Mesenteric fat pad (tissue), 1 donor: ENCODE measurements around the gene TBX2. TPM values are rescaled to one million over a fixed set of nuclear protein-coding genes. Genes with fewer than 3 reads are reported as not detected.
"Not testable (repeated sequence)": the region's sequence is repeated elsewhere in the genome, so short reads cannot be mapped to it uniquely, and the experiment has no call there.

Source experiments
- DNase-seq: peaks from one replicate; pipeline ENCODE4 v3.0.0-alpha.2; 2020; ENCODE audit warnings: low spot score
- long read RNA-seq: library from polyadenylated mRNA; unstranded; transcript quantifications from one replicate; pipeline ENCODE4 v2.0.0, GENCODE V29; 2020
- total RNA-seq: library from RNA; stranded (reverse); fragmentation: NEBNext Ultra II Directional; extraction: Animal tissue kit (Norgen Biotek cat#: 25700); gene quantifications from one replicate; pipeline ENCODE4 v1.2.1, GENCODE V29; 2021
- donor health status: DM: yes; HTN: yes; CAD: no.

TBX2 gene
- total RNA-seq = 16.1 TPM
- long read RNA-seq, partial matches to known transcripts = 2 of 5 reads
- long read RNA-seq, other reads (novel, unspliced or antisense) = 3 of 5 reads

- no peak for DNase-seq
These were observed at the start of gene TBX2 for GRCh38 chr17:61399131-61400065. Gene TBX2, plus strand, starts transcription at chr17:61399843. Its CDS starts 334 bp downstream, at chr17:61400177.

DNA sequence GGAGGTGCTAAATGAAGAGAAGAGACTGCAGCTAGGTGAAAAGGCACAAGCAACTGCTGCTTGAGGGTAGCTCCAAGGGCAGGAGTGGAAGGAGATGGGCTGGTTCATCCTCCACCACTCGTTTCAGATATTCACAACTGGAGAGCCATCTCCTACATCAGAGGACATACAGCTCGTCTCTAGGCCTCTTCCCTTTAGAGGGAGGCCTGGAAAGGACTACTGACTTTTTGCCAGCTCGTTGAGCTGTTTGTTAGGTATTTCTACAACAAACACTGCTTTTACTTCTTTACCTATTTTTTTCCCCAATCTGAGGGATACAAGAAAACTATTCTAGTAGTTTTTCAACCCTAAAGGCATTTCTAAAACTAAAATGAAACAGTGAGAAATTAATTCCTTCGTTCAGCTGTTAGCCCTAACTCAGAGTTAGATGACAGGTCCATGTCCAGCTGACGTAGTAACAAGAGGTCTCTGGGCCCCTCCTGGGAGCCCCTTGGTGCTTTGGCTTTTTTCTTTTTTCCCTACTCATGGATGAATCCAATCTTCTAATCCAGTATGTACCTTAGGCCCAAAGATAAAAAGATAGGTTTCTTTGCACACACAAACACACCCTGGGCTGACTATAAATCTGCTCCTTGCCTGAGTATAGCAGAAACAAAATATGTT, 47.8 kb upstream of the TBX2 start:
- no peak for DNase-seq

DNA sequence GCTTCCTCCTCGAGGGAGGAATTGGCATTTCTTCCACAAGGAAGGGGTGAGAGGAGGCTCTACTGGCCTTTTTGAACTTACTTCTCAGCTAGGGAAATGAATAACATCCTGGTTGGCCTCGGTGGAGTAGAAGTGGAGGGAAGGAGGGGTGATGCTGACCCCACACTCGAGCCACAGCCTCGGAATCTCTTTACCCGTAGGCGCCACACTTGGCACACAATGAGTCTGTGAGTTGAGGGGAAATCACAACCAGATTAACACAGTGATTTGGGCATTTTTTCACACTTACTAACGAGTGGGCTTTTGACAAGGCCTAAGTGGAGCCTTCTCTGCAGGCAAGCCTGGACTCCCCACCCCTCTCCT, 47.3 kb upstream of the TBX2 start:
- no peak for DNase-seq

GRCh38 chr17:61352781-61353491, 46.7 kb upstream of the TBX2 start:
- DNase-seq = no peak

DNA sequence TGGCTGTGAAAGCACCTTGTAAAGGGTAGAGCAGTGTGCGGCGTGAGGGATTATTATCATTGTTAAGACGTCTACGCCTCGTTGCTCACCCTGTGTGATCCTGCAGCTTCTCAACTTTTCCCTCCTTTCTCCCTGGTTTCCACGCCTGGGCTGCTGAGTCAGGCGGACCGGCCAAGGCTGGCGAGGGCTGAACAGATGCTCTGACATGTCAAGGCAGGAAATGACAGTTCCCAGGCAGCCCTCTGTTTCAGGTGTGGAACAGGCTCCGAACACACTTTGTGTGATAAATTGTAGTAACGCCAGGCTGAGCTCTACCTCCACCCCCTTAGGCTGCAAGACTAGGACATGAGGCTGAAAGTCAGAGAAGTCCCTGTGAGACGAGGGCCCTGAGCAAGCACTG, 46.0 kb upstream of the TBX2 start:
- no peak for DNase-seq

DNA sequence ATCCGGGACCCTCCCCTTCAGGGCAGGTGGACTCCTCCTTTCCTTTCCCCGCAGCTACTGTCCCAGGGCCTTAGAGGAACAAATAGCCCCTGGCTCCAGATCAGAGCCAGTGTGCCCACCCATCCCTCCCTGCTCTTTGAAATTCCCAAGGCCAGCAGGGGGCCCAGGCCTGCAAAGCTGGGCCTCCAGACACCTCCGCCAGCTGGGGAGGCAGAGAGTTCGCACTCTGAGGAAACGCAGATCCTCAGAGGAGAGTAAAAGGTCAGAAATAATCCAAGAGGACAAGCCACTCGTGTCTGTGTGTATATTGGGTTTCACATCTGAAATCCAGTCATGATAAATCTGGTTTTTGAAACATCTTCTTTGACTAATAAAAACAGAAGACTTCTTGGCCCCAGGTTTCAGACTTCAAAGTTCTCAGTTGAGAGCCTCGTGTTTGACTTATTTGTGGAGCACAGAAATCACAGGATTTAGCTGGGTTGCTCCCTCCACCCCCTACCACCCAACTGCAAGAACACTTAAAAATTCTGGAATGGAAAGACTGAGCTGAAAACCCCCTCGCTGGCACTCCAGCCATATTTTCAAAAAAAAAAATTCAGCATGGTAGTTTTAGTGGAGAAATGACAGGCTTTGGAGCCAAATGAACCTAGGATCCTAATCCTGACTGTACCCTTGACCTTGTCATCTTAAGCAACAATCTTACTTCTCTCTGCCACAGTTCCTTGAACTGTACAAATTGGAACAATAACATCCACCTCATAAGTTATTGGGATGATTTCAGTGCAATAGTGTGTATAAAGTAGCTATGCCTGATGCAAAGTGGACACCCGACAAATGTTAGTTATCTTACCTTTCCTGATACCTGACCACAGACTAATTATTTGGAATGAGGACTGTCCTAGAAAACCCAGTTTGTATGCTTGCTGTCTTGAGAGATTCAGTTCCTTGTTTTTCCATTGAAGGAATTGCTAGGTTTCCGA, 44.5 kb upstream of the TBX2 start:
- DNase-seq = no peak

GRCh38 chr17:61357061-61357460, 42.6 kb upstream of the TBX2 start:
- not testable (repeated sequence) for DNase-seq

DNA sequence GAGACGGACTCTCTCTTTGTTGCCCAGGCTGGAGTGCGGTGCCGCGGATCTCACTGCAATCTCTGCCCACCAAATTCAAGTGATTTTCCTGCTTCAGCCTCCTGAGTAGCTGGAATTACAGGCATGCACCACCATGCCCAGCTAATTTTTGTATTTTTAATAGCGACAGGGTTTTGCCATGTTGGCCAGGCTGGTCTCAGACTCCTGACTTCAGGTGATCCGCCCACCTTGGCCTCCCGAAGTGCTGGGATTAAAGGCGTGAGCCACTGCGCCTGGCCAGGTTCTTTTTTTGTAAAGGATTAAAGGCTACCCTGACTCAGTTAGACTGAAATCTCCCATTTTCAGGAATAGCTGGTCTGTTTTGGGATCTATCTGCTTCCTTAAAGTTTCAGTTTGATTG, 40.1 kb upstream of the TBX2 start:
- DNase-seq = not testable (repeated sequence)

- DNase-seq = no peak
These were observed 39.2 kb upstream of the TBX2 start for GRCh38 chr17:61360318-61360943.

DNA sequence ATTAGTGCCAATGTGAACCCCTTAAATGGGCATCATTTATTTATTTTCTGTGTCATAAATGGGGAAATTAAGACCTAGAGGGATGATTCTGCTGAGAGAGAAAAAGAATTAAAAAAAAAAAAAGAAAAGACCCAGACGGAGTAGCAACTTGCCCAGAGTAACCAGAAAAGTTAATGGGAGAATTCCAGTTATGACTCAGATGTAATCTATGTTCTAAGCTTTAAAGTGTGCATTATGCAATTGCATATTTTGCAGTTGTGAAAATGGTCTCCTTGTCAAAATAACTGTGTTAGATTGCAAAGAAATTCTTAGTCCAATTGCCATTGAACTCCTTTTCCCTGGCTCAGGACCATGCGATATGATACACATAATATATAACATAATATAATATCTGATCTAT, 38.6 kb upstream of the TBX2 start:
- DNase-seq = no peak

GRCh38 chr17:61362396-61362795, 37.2 kb upstream of the TBX2 start:
- DNase-seq = no peak

GRCh38 chr17:61362852-61363600, 36.6 kb upstream of the TBX2 start:
- DNase-seq = no peak

DNA sequence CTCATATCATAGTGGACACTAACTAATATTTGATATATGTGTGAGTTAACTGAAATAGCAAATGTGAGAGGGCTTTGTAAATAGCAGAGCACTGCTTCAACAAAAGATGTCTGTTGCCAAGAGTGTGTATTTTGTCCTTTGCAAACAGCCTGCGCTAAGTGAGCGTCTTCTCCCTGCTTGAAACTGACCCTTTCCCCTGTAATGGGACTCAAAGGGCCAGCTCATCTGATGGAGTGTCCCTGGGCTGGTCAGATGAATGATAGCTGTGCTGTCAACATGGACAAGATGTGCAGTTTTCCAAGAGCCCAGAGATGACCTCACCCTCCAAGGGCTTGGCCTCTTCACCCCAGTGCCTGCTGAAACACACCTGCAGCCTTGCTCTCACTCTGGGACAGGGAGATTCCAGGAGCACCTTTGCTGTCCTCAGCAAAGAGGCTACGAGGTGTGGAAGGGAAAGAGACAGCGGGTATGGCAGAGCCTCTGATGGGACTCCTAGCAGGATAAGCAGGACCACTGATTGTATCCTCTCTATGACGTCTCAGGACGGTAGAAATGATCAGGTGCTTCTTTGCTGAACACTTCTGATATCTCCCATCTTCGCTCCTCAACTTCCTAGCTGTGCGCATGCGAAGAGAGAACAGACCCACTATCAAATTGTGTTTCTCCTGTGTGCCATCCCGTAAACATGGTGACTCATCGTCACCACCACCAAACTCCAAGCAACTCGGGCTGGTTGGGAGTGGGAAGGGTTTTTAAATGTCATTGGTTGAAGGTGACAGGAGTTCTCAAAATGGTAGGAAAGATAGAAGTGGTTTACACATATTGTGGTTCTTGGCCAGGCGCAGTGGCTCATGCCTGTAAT, 35.8 kb upstream of the TBX2 start:
- no peak for DNase-seq

- no peak for DNase-seq
These were observed 35.2 kb upstream of the TBX2 start for GRCh38 chr17:61364463-61364846.

- no peak for DNase-seq
These were observed 33.4 kb upstream of the TBX2 start for GRCh38 chr17:61366076-61366714.

GRCh38 chr17:61366715-61367413, 32.8 kb upstream of the TBX2 start:
- DNase-seq = no peak
